Measurements from ENCODE around the gene HORMAD2.

The HORMAD2 gene

DNA sequence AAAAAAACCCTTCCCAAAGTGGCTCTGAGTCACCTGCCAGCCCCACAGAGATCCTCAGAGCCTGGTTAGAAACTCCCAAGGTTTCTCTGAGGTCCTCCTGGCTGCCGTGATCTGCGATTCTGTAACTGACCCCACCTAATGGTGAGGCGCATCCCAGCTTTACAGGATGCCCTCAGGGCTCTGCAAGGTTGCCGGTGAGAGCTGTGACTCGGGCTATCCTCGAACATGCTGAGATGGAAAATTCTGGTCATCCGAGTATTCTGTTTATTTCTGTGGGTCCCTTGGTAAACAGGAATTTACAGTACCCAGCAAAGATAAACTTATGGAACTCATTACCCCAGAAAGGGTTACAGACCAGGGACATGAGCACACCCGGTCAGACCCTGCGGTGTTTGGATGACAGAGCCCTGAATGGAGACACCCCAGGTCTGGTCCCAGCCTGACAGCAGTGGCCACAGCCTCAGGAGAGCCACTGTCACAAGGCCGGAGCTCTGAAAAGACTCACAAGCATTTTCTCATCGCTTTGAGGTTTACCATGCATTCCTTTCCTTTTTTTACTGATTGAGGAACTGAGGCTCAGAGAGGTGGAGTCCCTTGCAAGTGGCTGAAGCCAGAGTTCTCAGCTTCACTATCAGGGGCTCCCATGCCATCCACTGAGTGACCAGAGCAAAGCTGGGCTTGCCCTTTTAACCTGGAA is 144.0 kb downstream of the HORMAD2 start:
- FAIRE-seq = peak; percentile 75
- DNase-seq (ENCODE audit: low spot score) = peak; percentile 77

DNA sequence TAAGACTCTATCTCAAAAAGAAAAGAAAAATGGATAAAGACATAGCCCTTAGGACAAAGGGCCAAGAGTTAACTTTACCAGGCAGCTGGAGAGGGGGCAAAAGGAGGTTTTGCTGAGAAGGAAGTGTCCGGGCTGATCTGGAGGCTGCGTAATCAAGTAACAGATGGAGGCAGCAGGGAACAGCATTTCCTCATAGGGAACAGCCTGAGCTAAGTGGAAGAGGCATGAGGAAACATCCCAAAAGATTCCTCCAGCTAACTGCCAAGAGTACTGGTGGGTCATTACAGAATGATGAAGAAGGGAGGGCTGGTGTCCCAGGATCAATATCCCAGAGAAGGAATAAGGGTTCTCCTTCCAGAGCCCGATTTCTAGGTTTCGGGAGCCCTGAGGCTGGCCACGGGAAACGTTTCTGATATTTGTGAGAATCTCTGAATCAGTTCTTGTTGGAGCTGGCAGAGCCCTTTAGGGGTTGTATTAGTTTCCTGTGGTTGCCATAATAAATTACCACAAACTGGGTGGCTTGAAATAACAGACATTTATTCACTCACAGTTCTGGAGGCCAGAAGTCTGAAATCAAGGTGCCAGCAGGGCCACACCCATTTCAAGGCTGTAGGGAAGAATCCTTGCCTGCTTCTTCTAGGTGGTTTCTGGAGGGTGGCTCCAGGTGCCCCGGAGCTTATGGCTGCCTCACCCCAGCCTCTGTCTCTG is 145.1 kb downstream of the HORMAD2 start:
- no peak for DNase-seq (ENCODE audit: low spot score)
- FAIRE-seq = no peak

DNA sequence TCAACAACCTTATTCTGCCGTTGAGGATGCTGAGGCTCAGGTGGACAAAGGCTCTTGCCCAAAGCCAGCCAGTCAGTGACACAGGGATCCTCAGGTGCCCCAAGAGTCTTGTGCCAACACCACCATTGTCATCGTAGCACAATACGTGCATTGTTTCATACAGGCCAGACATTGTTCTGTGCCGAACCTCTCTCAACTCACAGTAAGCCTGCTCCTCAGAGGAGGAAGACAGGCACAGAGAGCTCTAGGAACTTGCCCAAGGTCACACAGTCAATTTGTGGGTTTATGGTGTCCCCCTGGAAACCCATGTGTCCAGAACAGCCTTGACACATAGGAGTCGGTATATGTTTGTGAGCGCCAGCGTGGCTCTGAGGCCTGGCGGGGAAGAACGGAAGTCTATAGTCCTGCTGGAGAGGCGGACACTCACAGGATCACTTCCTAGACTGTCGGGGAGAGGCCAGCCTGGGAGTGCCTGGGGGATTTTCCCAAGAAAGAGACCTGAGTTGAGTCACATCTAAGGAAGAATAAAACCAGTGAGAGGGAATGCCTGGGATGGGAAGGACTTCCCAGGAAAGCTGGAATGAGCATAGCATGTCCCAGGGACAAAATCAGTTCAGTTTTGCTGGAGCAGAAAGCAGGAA is 146.0 kb downstream of the HORMAD2 start:
- FAIRE-seq (peak; percentile 95), DNase-seq (ENCODE audit: low spot score) (peak; percentile 95)
